HG03571 (cell line): ENCODE results near the gene AFAP1.

ENCODE experiments used
- ATAC-seq: cut with Tn5 transposase; IDR thresholded peaks from one replicate; pipeline ENCODE4 v1.9.1; 2021; ENCODE audit not compliant: unreplicated experiment

The AFAP1 gene

DNA sequence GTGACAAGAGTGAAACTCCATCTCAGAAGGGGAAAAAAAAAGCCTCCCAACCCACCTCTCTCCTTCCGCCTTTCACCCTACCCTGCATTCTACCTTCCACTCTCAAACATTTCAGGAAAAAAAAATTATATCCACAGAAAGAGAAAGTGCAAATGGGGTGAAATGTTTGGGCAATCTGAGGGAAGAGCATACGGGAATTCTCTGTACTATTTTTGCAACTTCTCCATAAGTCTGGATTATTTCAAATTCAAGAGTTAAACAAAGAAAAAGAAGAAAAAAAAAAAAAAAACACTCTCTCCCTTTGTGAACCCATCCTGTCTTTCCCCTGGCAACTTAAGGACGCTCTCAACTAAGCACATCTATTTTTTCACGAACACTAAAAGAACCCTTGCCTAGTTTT, 41.3 kb downstream of the AFAP1 start:
- no peak for ATAC-seq

GRCh38 chr4:7897811-7898210, 41.9 kb downstream of the AFAP1 start:
- no peak for ATAC-seq

DNA sequence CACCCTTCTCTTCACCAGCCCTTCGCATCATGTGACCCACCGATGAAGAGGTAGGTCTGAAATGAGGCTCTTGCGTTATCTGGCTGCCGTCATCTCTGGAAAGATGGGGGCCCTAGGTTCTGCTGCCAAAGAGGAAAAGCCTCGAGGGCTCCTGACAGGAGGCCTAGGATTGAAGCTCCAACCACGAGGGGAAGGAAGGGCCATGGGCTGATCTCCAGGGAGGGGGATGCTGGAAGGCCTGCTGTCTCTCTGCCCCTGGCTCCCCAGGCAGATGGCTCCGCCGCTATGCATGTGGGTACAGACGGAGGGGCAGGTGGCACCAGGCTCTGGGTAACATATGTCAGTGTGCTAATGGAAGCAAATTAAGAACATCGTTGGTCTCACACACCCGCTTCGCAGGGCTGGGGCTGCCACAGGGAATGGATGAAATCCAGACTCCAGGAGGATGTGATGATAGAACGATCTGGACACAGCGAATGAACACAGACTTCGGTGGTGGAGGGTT, 44.9 kb downstream of the AFAP1 start:
- ATAC-seq = no peak

- ATAC-seq = no peak
These were observed 45.5 kb downstream of the AFAP1 start for GRCh38 chr4:7894098-7894676.

DNA sequence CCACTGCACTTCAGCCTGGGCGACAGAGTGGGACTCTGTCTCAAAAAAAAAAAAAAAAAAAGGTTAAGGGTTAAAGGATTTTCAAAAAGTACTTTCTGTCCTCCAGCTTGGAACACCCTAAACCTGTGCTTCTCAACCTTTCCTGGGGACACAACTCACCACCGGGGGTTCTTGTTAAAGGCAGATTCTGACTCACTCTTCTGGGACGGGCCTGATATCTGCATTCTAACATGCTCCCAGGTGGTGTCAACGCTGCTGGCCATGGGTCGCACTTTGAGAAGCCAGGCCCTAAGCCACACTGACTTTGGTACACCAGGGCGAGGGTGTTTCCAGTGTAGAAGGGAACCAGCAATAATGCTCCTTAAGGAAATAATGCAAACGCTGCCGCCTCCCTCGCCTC, 46.1 kb downstream of the AFAP1 start:
- no peak for ATAC-seq

DNA sequence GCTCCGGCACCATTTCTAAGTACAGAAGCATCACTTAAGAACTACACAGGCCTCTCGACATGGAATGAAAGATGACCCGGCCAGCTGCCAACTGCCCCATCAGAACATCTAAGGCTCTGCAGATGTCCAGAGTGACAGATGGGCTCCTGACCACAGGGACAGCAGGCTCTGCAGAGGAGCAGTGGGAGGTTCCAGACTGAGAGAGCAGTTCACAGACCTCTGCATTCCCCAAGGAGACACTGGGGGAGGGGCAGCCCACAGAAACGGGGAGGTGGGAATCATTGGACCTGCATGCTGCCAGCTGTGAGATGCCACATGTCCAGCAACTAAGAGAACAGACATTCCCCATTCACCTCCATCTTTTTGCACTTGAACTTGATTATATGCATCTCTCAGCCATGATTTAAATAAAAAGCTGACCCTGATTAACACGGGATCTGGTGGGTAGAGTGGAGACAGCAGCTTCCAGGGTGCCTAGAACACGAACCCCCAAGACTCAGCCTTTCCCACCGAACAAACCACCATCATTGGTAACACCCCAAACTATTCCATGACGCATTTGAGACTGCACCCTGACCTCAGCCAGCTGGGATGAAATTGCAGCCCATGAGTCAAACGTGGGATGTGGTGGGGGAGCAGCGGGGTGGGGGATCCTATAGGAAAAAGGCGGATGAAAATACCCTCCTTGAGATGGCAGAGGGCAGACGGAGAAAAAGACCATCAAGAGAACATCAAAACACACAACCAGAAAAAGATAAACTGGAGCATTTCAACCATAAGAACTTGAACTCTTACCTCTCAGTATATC, 47.2 kb downstream of the AFAP1 start:
- ATAC-seq = no peak

GRCh38 chr4:7890635-7891393, 48.8 kb downstream of the AFAP1 start:
- ATAC-seq = no peak

GRCh38 chr4:7887436-7887835, 52.2 kb downstream of the AFAP1 start:
- no peak for ATAC-seq

GRCh38 chr4:7886007-7886973, 53.4 kb downstream of the AFAP1 start:
- ATAC-seq = no peak

GRCh38 chr4:7885216-7886006, 54.2 kb downstream of the AFAP1 start:
- ATAC-seq = no peak

DNA sequence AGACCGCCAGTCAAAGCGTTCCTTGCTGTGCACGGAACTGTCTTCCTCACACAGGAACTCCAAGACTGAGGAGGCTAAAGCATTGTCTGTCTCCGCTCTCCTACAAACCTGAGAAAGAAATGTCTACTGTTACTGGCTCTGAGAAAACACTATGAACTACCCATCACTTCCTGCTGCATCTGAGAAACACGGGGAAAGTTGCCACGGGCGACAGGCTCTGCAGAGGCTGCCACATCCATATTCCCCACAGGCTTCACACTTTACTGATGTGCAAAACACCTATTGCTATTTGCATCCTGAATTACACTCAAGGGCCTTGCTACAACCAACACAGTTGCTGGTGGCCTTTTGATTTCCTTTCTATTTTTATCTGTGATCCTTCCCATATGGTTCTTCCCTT, 59.0 kb downstream of the AFAP1 start:
- ATAC-seq = no peak

DNA sequence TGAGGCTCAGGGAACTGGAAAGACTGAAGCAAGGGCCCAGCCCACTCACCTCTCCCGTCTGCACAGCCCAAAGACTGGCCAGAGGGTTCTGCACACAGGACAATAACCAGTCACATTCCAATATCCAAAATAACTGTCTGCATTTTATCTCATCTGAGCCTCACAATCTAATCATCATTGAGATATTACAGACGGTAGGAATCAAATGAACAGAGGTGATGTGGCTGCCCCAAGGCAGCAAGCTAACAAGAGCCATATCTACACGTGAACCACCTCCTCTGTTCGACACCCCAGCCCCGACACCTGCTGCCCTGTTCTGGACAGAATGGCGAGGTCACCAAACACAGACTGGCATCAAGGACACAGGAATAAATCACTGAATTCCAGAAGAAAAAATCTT, 60.5 kb downstream of the AFAP1 start:
- ATAC-seq = no peak

DNA sequence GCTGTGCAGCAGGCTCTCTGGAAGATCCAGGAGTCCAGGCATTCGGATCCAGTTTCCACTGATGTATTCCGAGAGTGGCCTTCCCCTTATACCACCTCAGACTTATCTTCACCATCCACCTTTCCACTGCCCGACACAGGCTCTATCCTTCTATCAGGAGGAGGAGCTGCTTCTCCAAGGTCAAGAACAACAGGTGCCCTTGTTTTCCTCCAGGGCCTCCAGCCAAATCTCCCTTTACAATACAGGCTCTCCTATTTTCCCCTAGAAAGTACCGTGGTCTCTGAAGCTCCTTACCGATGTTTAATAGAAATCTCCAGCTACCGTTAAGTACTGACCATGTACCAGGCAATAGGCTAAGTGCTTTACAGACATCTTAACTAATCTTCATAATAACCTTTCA, 61.3 kb downstream of the AFAP1 start:
- ATAC-seq = no peak

GRCh38 chr4:7877176-7877575, 62.5 kb downstream of the AFAP1 start:
- no peak for ATAC-seq

GRCh38 chr4:7876201-7876875, 63.3 kb downstream of the AFAP1 start:
- no peak for ATAC-seq

GRCh38 chr4:7874838-7875237, 64.8 kb downstream of the AFAP1 start:
- no peak for ATAC-seq

- ATAC-seq = no peak
These were observed 65.8 kb downstream of the AFAP1 start for GRCh38 chr4:7873881-7874280.

DNA sequence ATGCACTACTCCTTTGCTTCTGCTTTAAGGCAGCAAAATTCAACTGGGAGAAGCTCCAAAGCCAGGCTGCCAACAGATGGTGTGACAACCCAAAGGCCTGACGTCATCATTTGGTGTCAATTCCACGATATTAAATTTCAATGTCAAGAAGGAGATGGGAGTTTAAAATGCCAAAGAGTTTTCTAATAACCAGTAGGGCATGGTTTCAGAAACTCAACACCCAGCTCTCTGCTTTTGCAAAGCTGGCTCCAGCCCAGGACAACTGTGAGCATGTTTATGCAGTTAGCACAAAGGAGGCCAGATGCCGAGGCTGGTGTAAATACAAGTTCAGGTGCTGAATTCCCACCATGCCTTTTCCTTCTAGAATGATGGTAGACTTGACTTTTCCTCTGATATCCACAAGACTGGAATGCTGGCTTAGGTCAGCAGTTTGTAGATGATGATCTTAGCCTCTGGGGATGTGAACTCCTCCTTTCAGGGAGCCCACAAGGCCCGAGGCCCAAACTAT, 67.3 kb downstream of the AFAP1 start:
- ATAC-seq = no peak

DNA sequence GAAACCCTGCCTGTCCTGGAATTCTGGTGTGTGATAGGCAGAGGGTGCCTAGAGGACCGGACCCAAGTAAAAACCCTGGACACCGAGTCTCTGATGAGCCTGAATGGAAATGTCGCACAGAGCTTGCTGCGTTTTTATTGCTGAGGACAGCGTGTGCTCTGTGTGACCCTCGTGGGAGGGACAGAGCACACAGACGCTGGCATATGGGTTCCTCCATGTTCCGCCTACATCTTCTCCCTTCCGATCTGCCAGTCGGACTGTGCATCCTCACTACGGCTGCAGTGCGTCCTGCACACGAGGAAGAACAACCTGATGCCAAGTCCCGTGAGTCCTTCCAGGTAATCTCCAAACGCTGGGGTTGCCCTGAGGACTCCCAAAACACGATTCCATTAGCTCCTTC, 68.3 kb downstream of the AFAP1 start:
- no peak for ATAC-seq
